Suprapubic skin (tissue), 4 donors: ENCODE measurements around the gene CTNNA2. TPM values are rescaled to one million over a fixed set of nuclear protein-coding genes. Genes with fewer than 3 reads are reported as not detected.

Experiments
- DNase-seq, 2 donors: peaks; one replicate each; pipeline ENCODE4 v3.0.0-alpha.2; 2019; ENCODE audit warnings: low spot score in 2 of 2
- H3K27ac ChIP-seq: fragments of 200-600 bp; sonication (generic); one replicate; pipeline ENCODE4 v1.5.1; 2019
- H3K27me3 ChIP-seq: fragments of 200-600 bp; sonication (generic); one replicate; pipeline ENCODE4 v1.5.1; 2019
- H3K36me3 ChIP-seq: fragments of 200-600 bp; sonication (generic); one replicate; pipeline ENCODE4 v1.5.1; 2019
- H3K4me1 ChIP-seq: fragments of 200-600 bp; sonication (generic); one replicate; pipeline ENCODE4 v1.5.1; 2019
- H3K4me3 ChIP-seq: fragments of 200-600 bp; sonication (generic); one replicate; pipeline ENCODE4 v1.5.1; 2019; ENCODE audit warnings: mild to moderate bottlenecking
- H3K9me3 ChIP-seq: fragments of 200-600 bp; sonication (generic); one replicate; pipeline ENCODE4 v1.5.1; 2019
- EP300 ChIP-seq: sonication (generic); formaldehyde crosslinking; IDR thresholded peaks from one replicate; pipeline ENCODE4 v1.6.1; 2017; ENCODE audit warnings: antibody characterized with exemption
- POLR2A ChIP-seq, 2 donors: fragments of 450-650 bp; IDR thresholded peaks; one replicate each; pipeline ENCODE4 v1.6.1; 2017; ENCODE audit warnings: antibody characterized with exemption in 2 of 2, mild to moderate bottlenecking in 2 of 2, moderate library complexity in 2 of 2
- POLR2AphosphoS5 ChIP-seq, 3 donors: sonication (generic); formaldehyde crosslinking; IDR thresholded peaks; one replicate each; pipeline ENCODE4 v1.6.1; 2017; ENCODE audit warnings: antibody characterized with exemption in 3 of 3
- WGBS: methylation state at CpG from one replicate; pipeline ENCODE4 v1.1.5; 2018; 5-methylcytosine and 5-hydroxymethylcytosine counted together
- total RNA-seq, 4 donors: library from RNA; depleted of rRNA; stranded (reverse); fragments of >200 nt; gene quantifications; one replicate each; pipeline ENCODE4 v1.1.0, GENCODE V29; 2016
- TF ChIP-seq, protein P1 (sequence below), 2 donors: fragments of 200-600 bp in 1 of 2; fragments of 450-650 bp in 1 of 2; sonication (generic) in 1 of 2; IDR thresholded peaks; one replicate each; pipeline ENCODE4 v1.5.1; 2016 to 2019; ENCODE audit warnings: antibody characterized with exemption in 2 of 2, mild to moderate bottlenecking in 1 of 2, moderate library complexity in 1 of 2

The CTNNA2 gene
- total RNA-seq, 4 donors from 2014 or later: 0.15 to 0.21 TPM; not detected in 2

DNA sequence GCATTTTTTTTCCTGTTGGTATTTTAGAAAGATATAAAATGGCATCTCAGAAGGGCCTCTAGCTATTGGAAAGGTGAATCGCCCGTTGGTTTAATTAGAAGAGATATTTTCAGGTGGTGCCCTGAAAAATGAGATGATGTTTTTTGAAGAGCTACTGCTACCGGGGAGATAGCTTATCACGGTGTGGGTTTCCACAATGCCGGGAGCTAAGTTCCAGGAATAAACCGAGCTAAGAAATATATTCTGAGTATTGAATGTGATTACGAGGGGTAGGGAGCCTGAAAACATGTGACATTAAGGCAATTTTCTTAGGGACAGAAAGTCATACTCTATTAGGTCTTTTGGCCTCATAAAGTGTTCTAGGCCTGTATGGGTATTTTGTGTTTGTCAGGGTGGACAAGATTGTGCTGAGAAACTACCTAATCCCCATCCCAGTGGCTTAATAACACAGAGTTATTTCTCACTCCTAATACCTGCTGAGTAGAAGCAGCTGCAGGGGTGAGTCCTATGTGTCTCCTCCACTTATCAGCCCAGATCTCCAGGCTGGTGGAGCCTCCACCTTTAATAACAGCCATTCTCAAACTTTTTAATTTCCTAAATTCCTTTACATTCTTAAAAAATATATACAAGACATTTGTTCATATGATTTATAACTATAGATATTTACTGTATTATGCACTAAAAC, 641.5 kb downstream of the CTNNA2 start:
- Histone ChIP-seq H3K36me3 (no peaks in the 10 kb centered on the region), H3K4me1 (no peaks in the 10 kb centered on the region), H3K27ac (no peak overlapping the region), H3K9me3 (no peaks in the 10 kb centered on the region), H3K27me3 (no peaks in the 10 kb centered on the region), H3K4me3 (no peak overlapping the region)
- no peak for TF ChIP-seq POLR2A (IDR thresholded peaks at IDR 0.05)
- TF ChIP-seq EP300: no peak
- no peak for TF ChIP-seq POLR2AphosphoS5 (IDR thresholded peaks at IDR 0.05)
- TF ChIP-seq, protein P1, sequence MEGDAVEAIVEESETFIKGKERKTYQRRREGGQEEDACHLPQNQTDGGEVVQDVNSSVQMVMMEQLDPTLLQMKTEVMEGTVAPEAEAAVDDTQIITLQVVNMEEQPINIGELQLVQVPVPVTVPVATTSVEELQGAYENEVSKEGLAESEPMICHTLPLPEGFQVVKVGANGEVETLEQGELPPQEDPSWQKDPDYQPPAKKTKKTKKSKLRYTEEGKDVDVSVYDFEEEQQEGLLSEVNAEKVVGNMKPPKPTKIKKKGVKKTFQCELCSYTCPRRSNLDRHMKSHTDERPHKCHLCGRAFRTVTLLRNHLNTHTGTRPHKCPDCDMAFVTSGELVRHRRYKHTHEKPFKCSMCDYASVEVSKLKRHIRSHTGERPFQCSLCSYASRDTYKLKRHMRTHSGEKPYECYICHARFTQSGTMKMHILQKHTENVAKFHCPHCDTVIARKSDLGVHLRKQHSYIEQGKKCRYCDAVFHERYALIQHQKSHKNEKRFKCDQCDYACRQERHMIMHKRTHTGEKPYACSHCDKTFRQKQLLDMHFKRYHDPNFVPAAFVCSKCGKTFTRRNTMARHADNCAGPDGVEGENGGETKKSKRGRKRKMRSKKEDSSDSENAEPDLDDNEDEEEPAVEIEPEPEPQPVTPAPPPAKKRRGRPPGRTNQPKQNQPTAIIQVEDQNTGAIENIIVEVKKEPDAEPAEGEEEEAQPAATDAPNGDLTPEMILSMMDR (IDR thresholded peaks at IDR 0.05): no peak
- 74% methylated on average over 7 of the region's 7 CpGs for WGBS
- DNase-seq: no peak

DNA sequence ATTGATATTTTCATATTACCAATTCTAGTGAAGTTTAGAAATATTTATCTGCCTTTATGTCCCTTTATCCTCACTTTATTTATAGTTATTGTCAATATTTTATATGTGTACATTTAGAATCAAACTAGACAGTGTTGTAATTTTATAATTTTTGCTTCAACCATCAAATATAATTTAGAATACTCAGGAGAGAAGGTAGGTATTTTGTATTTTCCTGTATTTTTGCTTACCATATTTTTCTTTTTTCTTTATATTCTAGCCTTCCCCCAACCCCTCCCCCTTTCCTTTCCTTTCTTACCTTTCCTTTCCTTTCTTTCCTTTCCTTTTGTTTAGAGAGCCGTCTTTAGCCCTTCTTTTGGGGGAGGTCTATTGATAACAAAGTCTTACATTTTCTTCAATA, 651.5 kb downstream of the CTNNA2 start:
- WGBS: 65% methylated on average over 1 of the region's 1 CpG
- Histone ChIP-seq H3K9me3 (no peaks in the 10 kb centered on the region), H3K27me3 (no peaks in the 10 kb centered on the region), H3K36me3 (no peaks in the 10 kb centered on the region), H3K4me1 (no peaks in the 10 kb centered on the region), H3K4me3 (no peak overlapping the region), H3K27ac (no peak overlapping the region)
- DNase-seq: no peak
- TF ChIP-seq EP300 (no peak), POLR2A (IDR thresholded peaks at IDR 0.05) (no peak), POLR2AphosphoS5 (IDR thresholded peaks at IDR 0.05) (no peak)
- TF ChIP-seq, protein P1 (IDR thresholded peaks at IDR 0.05): no peak

DNA sequence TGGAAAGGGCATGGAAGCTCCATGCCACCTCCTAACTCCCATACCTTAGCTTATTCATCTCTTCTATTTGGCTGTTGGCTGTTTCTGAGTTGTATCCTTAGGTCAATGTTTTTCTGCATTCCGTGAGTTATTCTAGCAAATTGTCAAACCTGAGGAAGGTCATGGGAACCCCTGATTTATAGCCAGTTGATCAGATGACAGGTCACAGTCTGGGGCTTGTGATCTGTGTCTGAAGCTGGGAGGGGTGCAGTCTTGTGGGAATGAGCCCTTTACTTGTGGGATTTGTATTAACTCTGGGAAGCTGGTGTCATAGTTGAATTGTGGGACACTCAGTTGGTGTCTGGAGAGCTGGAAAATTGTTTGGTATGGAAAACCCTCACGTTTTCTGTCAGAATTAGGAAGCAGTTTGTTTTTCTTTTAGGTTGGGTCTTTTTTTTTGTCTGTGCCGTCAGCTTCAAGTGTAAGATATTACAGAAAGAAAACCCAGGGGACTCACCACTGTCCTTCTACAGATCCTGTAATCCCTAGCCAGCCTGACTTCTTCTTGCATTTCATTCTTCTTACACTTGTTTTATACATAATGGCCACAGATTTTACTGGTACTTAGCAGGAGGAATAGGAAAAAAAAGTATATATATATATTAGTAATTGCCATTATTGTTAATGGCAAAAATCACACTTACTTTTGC, 653.8 kb downstream of the CTNNA2 start:
- no peak for TF ChIP-seq POLR2A (IDR thresholded peaks at IDR 0.05)
- no peak for TF ChIP-seq EP300
- TF ChIP-seq, protein P1 (IDR thresholded peaks at IDR 0.05): no peak
- TF ChIP-seq POLR2AphosphoS5 (IDR thresholded peaks at IDR 0.05): no peak
- WGBS: 45% methylated on average over 3 of the region's 3 CpGs
- Histone ChIP-seq H3K27ac (no peak overlapping the region), H3K27me3 (no peaks in the 10 kb centered on the region), H3K36me3 (no peaks in the 10 kb centered on the region), H3K4me3 (no peak overlapping the region), H3K9me3 (peaks cover 1% of the 10 kb centered on the region), H3K4me1 (no peaks in the 10 kb centered on the region)
- no peak for DNase-seq

DNA sequence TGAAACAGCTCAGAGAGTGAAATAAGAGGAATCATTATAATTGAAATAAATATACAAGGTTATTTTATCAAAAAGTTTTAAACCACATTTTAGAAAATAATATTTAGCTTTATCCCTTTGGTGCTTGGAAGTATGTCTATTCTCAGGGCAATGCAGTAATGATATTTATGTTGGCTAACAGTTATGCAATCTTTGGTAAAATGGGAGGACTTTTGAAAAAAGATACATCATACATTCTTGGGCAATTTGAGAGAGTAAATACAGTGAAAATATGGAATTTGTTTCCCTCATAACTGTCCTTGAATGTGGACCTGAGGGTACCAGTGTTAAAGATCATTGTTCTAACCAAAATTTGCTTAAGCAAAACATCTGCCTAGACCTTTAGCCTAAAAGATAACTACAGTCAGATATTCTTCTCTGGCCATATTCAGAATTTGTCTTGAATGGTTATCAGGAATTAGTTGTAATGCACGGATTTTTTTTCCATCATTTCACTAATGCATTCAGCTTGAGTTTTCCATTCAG, 654.5 kb downstream of the CTNNA2 start:
- Histone ChIP-seq H3K27ac (no peak overlapping the region), H3K36me3 (no peaks in the 10 kb centered on the region), H3K4me1 (no peaks in the 10 kb centered on the region), H3K4me3 (no peak overlapping the region), H3K9me3 (peaks cover 5% of the 10 kb centered on the region), H3K27me3 (no peaks in the 10 kb centered on the region)
- WGBS: 45% methylated on average over 1 of the region's 1 CpG
- TF ChIP-seq EP300 (no peak), POLR2A (IDR thresholded peaks at IDR 0.05) (no peak), POLR2AphosphoS5 (IDR thresholded peaks at IDR 0.05) (no peak)
- TF ChIP-seq, protein P1 (IDR thresholded peaks at IDR 0.05): no peak
- DNase-seq: no peak

DNA sequence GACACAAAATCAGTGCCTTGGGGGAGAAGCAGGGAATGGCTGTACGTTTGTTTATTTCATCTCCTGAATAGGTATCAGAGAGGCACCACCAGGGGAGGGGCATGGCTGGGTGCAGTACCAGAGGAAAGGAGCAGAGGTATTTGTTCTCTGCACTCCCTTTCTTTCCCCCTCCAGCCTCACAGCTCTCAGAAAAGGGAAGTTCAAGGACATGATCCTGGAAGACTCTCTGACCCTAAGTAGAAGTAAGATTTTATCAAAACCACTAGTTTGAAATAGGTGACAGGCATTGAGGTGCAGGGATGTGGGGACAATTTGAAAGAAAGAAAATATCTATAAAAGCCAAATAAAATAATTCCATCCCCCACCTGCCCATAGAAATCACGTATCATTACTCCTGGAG, 655.2 kb downstream of the CTNNA2 start:
- no peaks in the 10 kb centered on the region for H3K4me1 ChIP-seq
- H3K4me3 ChIP-seq: no peak overlapping the region
- TF ChIP-seq EP300: no peak
- TF ChIP-seq POLR2AphosphoS5 (IDR thresholded peaks at IDR 0.05): no peak
- TF ChIP-seq POLR2A (IDR thresholded peaks at IDR 0.05): no peak
- TF ChIP-seq, protein P1 (IDR thresholded peaks at IDR 0.05): no peak
- no peak for DNase-seq
- H3K27ac ChIP-seq: no peak overlapping the region
- peaks cover 5% of the 10 kb centered on the region for H3K9me3 ChIP-seq
- WGBS: 28% methylated on average over 2 of the region's 2 CpGs
- no peaks in the 10 kb centered on the region for H3K36me3 ChIP-seq
- H3K27me3 ChIP-seq: no peaks in the 10 kb centered on the region
